ENCODE results near the gene CEP85L.

- TF ChIP-seq SNAI2 (CRISPR knock-in tag; IDR thresholded peaks at IDR 0.05) = no peak
- no peak for TF ChIP-seq ESRRG (CRISPR knock-in tag; IDR thresholded peaks at IDR 0.05)
- TF ChIP-seq ZFP3 (CRISPR knock-in tag; IDR thresholded peaks at IDR 0.05) = no peak
- no peak for TF ChIP-seq TOX (CRISPR knock-in tag; IDR thresholded peaks at IDR 0.05; ENCODE audit: borderline replicate concordance)
- no peak for TF ChIP-seq PATZ1 (CRISPR knock-in tag; IDR thresholded peaks at IDR 0.05; ENCODE audit: borderline replicate concordance)
- no peak for TF ChIP-seq BACH2 (CRISPR knock-in tag; IDR thresholded peaks at IDR 0.05; ENCODE audit: borderline replicate concordance)
- no peak for TF ChIP-seq ZFP30 (CRISPR knock-in tag; IDR thresholded peaks at IDR 0.05)
- no peak for TF ChIP-seq ISL1 (CRISPR knock-in tag; IDR thresholded peaks at IDR 0.05)
Measured at GRCh38 chr6:118606268-118606667, 45.1 kb downstream of the CEP85L start.
